ENCODE results near the gene DOP1B.

- TF ChIP-seq CTCF (conservative IDR thresholded peaks at IDR 0.05; ENCODE audit: low read length) (no peak), EZH2phosphoT487 (IDR thresholded peaks at IDR 0.05; ENCODE audit: borderline replicate concordance, low read depth, low read length) (no peak)
Measured at GRCh38 chr21:36185523-36185922, 28.9 kb downstream of the DOP1B start.

Measured in OCI-LY7 (cell line).